Nephron (organoid): ENCODE data around the gene CD276.

Source experiments
- H3K27ac Mint-ChIP-seq, 3 experiments: 2 replicates each; pipeline ENCODE4 v1.8.0; 2020; ENCODE audit warnings: mixed read lengths in 3 of 3, mild to moderate bottlenecking in 2 of 3, moderate library complexity in 1 of 3
- H3K27me3 Mint-ChIP-seq: 2 replicates; pipeline ENCODE4 v1.8.0; 2021; ENCODE audit warnings: low read depth, mild to moderate bottlenecking, moderate library complexity, mixed read lengths
- H3K36me3 Mint-ChIP-seq: 2 replicates; pipeline ENCODE4 v1.8.0; 2020; ENCODE audit warnings: low read depth, mixed read lengths
- H3K4me1 Mint-ChIP-seq: 2 replicates; pipeline ENCODE4 v1.8.0; 2020; ENCODE audit warnings: mixed read lengths
- H3K4me3 Mint-ChIP-seq, 3 experiments: 2 replicates each; pipeline ENCODE4 v1.8.0; 2020; ENCODE audit warnings: mild to moderate bottlenecking in 3 of 3, mixed read lengths in 3 of 3, moderate library complexity in 2 of 3
- H3K9me3 Mint-ChIP-seq: 2 replicates; pipeline ENCODE4 v1.8.0; 2020; ENCODE audit warnings: mixed read lengths
- TF ChIP-seq, protein P1 (sequence below), 3 experiments: fragments of 200-600 bp; sonication (generic); IDR thresholded peaks; one replicate each; pipeline ENCODE4 v1.5.0; 2021; ENCODE audit warnings: antibody characterized with exemption in 3 of 3; ENCODE audit not compliant: unreplicated experiment in 3 of 3

CD276 gene

DNA sequence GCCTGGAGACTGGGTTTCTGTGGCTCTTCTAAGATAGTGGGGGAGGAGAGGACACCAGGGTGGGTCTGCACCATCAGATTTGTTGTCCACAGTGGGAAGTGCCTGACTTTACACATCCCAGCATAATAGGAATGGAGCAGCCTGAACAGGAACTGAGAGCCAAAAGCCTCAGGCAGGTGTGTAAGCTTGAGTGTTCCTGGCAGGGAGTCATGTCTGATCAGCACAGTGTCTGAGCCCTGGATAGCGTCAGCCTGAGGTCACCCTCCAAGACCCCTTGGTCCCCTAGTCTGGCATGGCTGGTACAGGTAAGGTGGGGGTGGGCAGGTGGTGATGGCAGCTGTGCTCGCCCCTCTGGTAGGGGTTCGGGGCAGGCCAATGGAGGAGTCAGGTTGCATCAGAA, 48.7 kb downstream of the CD276 start:
- Mint-ChIP-seq H3K27ac (no peak overlapping the region), H3K36me3 (no peaks in the 10 kb centered on the region), H3K4me3 (no peak overlapping the region), H3K9me3 (no peaks in the 10 kb centered on the region), H3K27me3 (peaks cover 25% of the 10 kb centered on the region), H3K4me1 (no peaks in the 10 kb centered on the region)
- TF ChIP-seq, protein P1, sequence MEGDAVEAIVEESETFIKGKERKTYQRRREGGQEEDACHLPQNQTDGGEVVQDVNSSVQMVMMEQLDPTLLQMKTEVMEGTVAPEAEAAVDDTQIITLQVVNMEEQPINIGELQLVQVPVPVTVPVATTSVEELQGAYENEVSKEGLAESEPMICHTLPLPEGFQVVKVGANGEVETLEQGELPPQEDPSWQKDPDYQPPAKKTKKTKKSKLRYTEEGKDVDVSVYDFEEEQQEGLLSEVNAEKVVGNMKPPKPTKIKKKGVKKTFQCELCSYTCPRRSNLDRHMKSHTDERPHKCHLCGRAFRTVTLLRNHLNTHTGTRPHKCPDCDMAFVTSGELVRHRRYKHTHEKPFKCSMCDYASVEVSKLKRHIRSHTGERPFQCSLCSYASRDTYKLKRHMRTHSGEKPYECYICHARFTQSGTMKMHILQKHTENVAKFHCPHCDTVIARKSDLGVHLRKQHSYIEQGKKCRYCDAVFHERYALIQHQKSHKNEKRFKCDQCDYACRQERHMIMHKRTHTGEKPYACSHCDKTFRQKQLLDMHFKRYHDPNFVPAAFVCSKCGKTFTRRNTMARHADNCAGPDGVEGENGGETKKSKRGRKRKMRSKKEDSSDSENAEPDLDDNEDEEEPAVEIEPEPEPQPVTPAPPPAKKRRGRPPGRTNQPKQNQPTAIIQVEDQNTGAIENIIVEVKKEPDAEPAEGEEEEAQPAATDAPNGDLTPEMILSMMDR (IDR thresholded peaks at IDR 0.05; ENCODE audit: unreplicated experiment in 3 of 3) = no peak

DNA sequence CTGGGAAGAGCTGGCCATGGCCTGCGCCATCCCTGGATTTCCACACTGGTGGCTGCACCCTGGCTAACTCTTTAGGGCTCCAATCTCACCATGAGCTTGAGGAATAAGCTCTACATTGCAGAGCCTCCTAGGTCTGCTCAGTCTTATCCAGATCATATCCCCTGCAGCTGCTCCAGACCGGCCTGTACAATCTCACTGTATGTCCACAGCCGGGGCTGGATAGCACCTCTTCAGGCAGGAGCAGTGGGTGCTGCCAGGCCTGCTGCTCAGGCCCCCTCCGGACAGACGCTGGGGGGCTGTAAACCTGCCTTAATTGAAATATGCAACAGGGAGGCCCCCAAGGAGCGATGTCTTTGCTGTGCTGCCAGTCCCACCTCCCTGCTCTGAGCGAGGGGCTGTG, 53.4 kb downstream of the CD276 start:
- H3K9me3 Mint-ChIP-seq = no peaks in the 10 kb centered on the region
- no peak overlapping the region for H3K27ac Mint-ChIP-seq
- H3K4me3 Mint-ChIP-seq = no peak overlapping the region
- TF ChIP-seq, protein P1 (IDR thresholded peaks at IDR 0.05; ENCODE audit: unreplicated experiment in 3 of 3) = no peak
- peaks cover 16% of the 10 kb centered on the region for H3K27me3 Mint-ChIP-seq
- H3K4me1 Mint-ChIP-seq = peaks cover 6% of the 10 kb centered on the region
- no peaks in the 10 kb centered on the region for H3K36me3 Mint-ChIP-seq

DNA sequence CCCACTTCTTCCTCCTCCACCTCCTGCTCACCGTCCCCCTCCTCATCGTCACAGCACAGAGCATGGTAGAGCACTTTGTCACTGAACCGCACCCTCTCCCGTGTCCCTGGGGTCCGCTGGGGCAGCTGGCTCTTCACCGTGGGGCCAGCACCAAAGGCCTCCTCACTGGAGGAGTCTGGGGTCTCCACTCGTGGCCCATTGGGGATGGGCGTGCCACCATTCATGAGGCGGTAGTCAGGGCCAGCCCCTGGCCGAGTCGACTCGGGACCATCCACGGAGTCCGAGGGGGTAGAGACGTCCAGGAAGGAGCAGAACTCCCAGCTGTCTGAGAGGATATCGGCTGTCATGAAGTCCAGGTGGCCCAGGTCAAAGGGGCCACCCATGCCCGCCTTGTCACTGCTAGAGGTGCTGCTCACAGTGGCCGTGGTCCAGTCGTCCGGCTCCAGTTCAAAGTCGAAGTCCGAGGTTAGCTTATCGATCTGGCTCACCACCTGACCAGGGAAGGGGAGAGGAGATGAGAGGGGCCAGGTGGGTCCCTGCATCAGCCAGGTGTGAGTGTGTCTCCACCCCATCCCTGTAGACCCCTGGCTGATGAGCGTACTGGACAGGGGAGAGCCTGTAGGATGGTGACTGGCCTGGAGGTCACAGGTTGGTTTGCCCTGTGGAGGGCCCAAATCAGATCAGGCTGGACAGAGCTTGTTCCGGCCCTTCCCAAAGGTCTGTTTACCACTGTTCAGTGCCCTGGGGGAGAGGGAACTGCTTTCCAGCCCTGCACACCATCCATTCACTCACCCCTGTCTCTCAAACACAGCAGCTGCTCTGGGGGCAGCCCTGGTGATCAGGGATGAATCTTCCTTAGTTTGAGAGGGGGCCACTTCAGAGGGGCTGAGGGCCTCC, 56.2 kb downstream of the CD276 start:
- Mint-ChIP-seq H3K4me1 (peaks cover 15% of the 10 kb centered on the region), H3K27me3 (peaks cover 17% of the 10 kb centered on the region), H3K4me3 (no peak overlapping the region), H3K27ac (no peak overlapping the region), H3K9me3 (no peaks in the 10 kb centered on the region), H3K36me3 (no peaks in the 10 kb centered on the region)
- TF ChIP-seq, protein P1 (IDR thresholded peaks at IDR 0.05; ENCODE audit: unreplicated experiment in 3 of 3) = no peak

DNA sequence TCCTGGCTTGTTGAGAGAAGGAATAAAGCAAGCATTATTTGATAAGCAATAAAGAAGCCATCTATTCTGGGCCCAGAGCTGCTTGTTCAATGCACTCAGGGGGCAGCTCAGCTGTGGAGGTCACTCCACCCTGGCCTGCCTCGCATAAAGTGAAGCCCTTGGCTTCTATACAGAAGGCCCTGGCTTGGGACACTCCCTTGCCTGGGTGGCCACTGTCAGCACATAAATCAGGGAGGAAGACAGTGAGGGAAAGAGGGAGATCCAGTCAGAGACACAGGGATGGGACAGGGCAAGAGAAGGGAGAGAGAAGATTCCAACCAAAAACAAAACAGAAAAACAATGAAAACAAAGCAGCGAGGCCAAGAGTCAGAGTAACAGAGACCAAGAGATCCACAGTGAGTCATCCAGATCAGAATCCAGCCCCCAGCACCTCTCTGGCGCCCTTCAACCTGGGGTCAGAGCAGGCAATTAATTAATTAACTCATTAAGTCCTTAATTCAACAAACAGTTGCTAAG, 57.2 kb downstream of the CD276 start:
- Mint-ChIP-seq H3K9me3 (no peaks in the 10 kb centered on the region), H3K27ac (no peak overlapping the region), H3K4me3 (no peak overlapping the region), H3K27me3 (peaks cover 21% of the 10 kb centered on the region), H3K4me1 (peaks cover 22% of the 10 kb centered on the region), H3K36me3 (no peaks in the 10 kb centered on the region)
- TF ChIP-seq, protein P1 (IDR thresholded peaks at IDR 0.05; ENCODE audit: unreplicated experiment in 3 of 3) = no peak

DNA sequence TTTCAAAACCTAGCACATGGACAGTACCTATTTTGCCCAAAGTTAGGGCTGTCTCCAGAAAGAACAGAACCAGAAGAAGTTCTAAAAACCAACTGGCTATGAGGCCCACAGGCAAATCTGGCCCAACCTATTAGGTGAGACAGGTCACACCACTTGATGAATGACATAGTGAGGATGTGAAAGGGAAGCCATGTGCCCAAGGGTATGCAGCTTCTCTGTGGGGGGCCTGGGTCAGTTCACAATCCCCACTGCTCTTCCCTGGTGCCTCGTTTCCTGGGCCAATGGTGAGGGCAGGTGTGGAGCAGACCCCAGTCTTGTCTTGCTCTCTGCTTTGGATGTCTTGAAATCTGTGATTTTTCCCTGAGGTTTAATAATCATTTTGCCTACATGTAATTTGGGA, 60.1 kb downstream of the CD276 start:
- Mint-ChIP-seq H3K27ac (no peak overlapping the region), H3K27me3 (peaks cover 30% of the 10 kb centered on the region), H3K36me3 (no peaks in the 10 kb centered on the region), H3K4me1 (peaks cover 33% of the 10 kb centered on the region), H3K4me3 (no peak overlapping the region), H3K9me3 (no peaks in the 10 kb centered on the region)
- TF ChIP-seq, protein P1 (IDR thresholded peaks at IDR 0.05; ENCODE audit: unreplicated experiment in 3 of 3) = no peak

DNA sequence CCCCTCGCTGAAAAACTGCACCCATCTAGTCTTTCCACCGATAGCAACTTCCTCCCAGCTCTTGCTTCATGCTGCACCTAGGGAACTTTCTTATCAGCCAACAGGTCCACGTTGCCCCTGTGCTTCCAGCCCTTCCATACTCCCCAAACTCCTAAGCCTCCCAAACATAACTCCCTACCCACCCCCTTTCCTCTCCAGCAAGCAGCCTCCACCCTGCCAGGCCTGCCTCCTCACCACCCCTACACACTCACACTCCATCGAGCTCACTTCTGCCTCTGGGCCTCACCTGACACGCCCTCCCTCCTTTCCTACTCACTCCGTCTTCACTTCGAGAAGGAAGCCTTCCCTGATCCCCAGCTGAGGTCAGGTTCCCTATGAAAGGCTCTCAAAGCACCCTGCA, 60.9 kb downstream of the CD276 start:
- Mint-ChIP-seq H3K27ac (no peak overlapping the region), H3K4me3 (no peak overlapping the region), H3K9me3 (no peaks in the 10 kb centered on the region), H3K27me3 (peaks cover 35% of the 10 kb centered on the region), H3K4me1 (peaks cover 33% of the 10 kb centered on the region), H3K36me3 (no peaks in the 10 kb centered on the region)
- TF ChIP-seq, protein P1 (IDR thresholded peaks at IDR 0.05; ENCODE audit: unreplicated experiment in 3 of 3) = no peak
